Gastroesophageal sphincter (tissue), 4 donors: ENCODE results near the gene PFDN4. TPM values are rescaled to one million over a fixed set of nuclear protein-coding genes. Genes with fewer than 3 reads are reported as not detected.

Experiments used
- ATAC-seq: fragments of 150-250 bp; one replicate; pipeline ENCODE4 v1.9.1; 2016; ENCODE audit warnings: mild to moderate bottlenecking, moderate library complexity
- H3K27ac ChIP-seq, 4 donors: fragments of 200-600 bp; sonication (generic) in 3 of 4; 1 replicate in 3 of 4; 2 replicates in 1 of 4; pipeline ENCODE4 v1.5.1; 2016 to 2019
- H3K27me3 ChIP-seq: fragments of 200-600 bp; sonication (generic); one replicate; pipeline ENCODE4 v1.5.1; 2019
- H3K36me3 ChIP-seq, 2 donors: fragments of 200-600 bp; sonication (generic); one replicate each; pipeline ENCODE4 v1.5.1; 2019; ENCODE audit warnings: control low read depth in 1 of 2
- H3K4me1 ChIP-seq, 3 donors: fragments of 200-600 bp; sonication (generic); 1 replicate in 2 of 3; 2 replicates in 1 of 3; pipeline ENCODE4 v1.5.1; 2016 to 2019; ENCODE audit warnings: control low read depth in 2 of 3
- H3K4me3 ChIP-seq, 2 donors: fragments of 200-600 bp; sonication (generic); one replicate each; pipeline ENCODE4 v1.5.1; 2019; ENCODE audit warnings: mild to moderate bottlenecking in 1 of 2, moderate library complexity in 1 of 2
- H3K9me3 ChIP-seq, 3 donors: fragments of 200-600 bp; sonication (generic); one replicate each; pipeline ENCODE4 v1.5.1; 2017 to 2019; ENCODE audit warnings: control low read depth in 2 of 3
- CTCF ChIP-seq, 4 experiments: fragments of 200-600 bp in 2 of 4; fragments of 450-650 bp in 2 of 4; sonication (generic) in 1 of 4; IDR thresholded peaks; one replicate each; pipeline ENCODE4 v1.5.1; 2017 to 2019; ENCODE audit warnings: antibody characterized with exemption in 4 of 4, mild to moderate bottlenecking in 2 of 4, moderate library complexity in 2 of 4
- EP300 ChIP-seq: sonication (generic); formaldehyde crosslinking; IDR thresholded peaks from one replicate; pipeline ENCODE4 v1.6.1; 2017; ENCODE audit warnings: antibody characterized with exemption, mild to moderate bottlenecking
- POLR2A ChIP-seq, 2 donors: fragments of 450-650 bp; IDR thresholded peaks; one replicate each; pipeline ENCODE4 v1.6.1; 2017; ENCODE audit warnings: antibody characterized with exemption in 2 of 2, mild to moderate bottlenecking in 2 of 2, moderate library complexity in 1 of 2
- POLR2AphosphoS5 ChIP-seq: sonication (generic); formaldehyde crosslinking; IDR thresholded peaks from one replicate; pipeline ENCODE4 v1.6.1; 2017; ENCODE audit warnings: antibody characterized with exemption
- WGBS, 2 donors: methylation state at CpG; one replicate each; pipeline ENCODE4 v1.1.5; 2018; ENCODE audit warnings: low coverage in 1 of 2; 5-methylcytosine and 5-hydroxymethylcytosine counted together
- total RNA-seq, 4 donors: library from RNA; depleted of rRNA; stranded (reverse); fragments of >200 nt; gene quantifications; one replicate each; pipeline ENCODE4 v1.1.0, GENCODE V29; 2016

The PFDN4 gene
- 10 to 100 TPM; 39.2 to 91.8 (median 48.5) TPM for total RNA-seq

- Histone ChIP-seq H3K27ac (peak within 1 kb of the TSS; percentile 85 to 94 (median 94)), H3K4me3 (peak within 1 kb of the TSS; percentile 93 to 96), H3K36me3 (no peaks in the 10 kb centered on the region), H3K27me3 (no peaks in the 10 kb centered on the region), H3K9me3 (no peaks in the 10 kb centered on the region), H3K4me1 (peaks cover 5 to 36% (median 11%) of the 10 kb centered on the region in 3 donors)
- TF ChIP-seq POLR2A (IDR thresholded peaks at IDR 0.05) (peak; percentile 30 to 35), CTCF (IDR thresholded peaks at IDR 0.05) (peak; percentile 66 to 92 (median 76)), POLR2AphosphoS5 (no peak)
- peak; percentile 96 for ATAC-seq
- 0% methylated on average over 5 of the region's 76 CpGs; no CpG with 5 or more reads in 1 of the 2 donors for WGBS, 2 donors
These were observed at the start of gene PFDN4 for GRCh38 chr20:54207743-54208547. TSS of gene PFDN4 (plus strand) at chr20:54208087. CDS start at chr20:54208101, 14 bp downstream.

- H3K4me1 ChIP-seq, result no peaks in the 10 kb centered on the region
- H3K9me3 ChIP-seq, result no peaks in the 10 kb centered on the region
- no peak overlapping the region for H3K27ac ChIP-seq
- no peak overlapping the region for H3K4me3 ChIP-seq
- TF ChIP-seq POLR2A (IDR thresholded peaks at IDR 0.05), result no peak
- no peak for TF ChIP-seq CTCF (IDR thresholded peaks at IDR 0.05)
- TF ChIP-seq EP300, result no peak
- no peak for TF ChIP-seq POLR2AphosphoS5
- H3K36me3 ChIP-seq, result no peaks in the 10 kb centered on the region
- ATAC-seq, result no peak
- WGBS, 2 donors, result 60 to 69% methylated on average over 3 of the region's 3 CpGs
- peaks cover 17% of the 10 kb centered on the region for H3K27me3 ChIP-seq
These were observed 49.7 kb upstream of the PFDN4 start for GRCh38 chr20:54158226-54158625.

- Histone ChIP-seq H3K4me3 (no peak overlapping the region), H3K9me3 (no peaks in the 10 kb centered on the region), H3K36me3 (no peaks in the 10 kb centered on the region), H3K4me1 (no peaks in the 10 kb centered on the region), H3K27me3 (peaks cover 23% of the 10 kb centered on the region), H3K27ac (no peak overlapping the region)
- TF ChIP-seq EP300, result no peak
- no peak for TF ChIP-seq POLR2AphosphoS5
- TF ChIP-seq CTCF (IDR thresholded peaks at IDR 0.05), result no peak
- no peak for TF ChIP-seq POLR2A (IDR thresholded peaks at IDR 0.05)
- WGBS, 2 donors, result 84 to 85% methylated on average over 5 to 8 of the region's 8 CpGs
- no peak for ATAC-seq
These were observed 49.0 kb upstream of the PFDN4 start for GRCh38 chr20:54158856-54159418.

- 64 to 65% methylated on average over 6 to 7 of the region's 7 CpGs for WGBS, 2 donors
- Histone ChIP-seq H3K36me3 (no peaks in the 10 kb centered on the region), H3K27me3 (peaks cover 35% of the 10 kb centered on the region), H3K4me3 (no peak overlapping the region), H3K4me1 (no peaks in the 10 kb centered on the region), H3K9me3 (no peaks in the 10 kb centered on the region), H3K27ac (no peak overlapping the region)
- ATAC-seq, result no peak
- TF ChIP-seq EP300 (no peak), POLR2AphosphoS5 (no peak), POLR2A (IDR thresholded peaks at IDR 0.05) (no peak), CTCF (IDR thresholded peaks at IDR 0.05) (no peak)
These were observed 47.6 kb upstream of the PFDN4 start for GRCh38 chr20:54160065-54161007.
